KMS-11 (cell line): ENCODE results near the gene NRXN3.

Source experiments
- H2AFZ ChIP-seq: fragments of 200-600 bp; sonication (generic); 2 replicates; pipeline ENCODE4 v1.6.1; 2016; ENCODE audit warnings: antibody characterized with exemption, mixed run types, low read depth
- H3K27ac ChIP-seq: fragments of 200-600 bp; sonication (generic); 2 replicates; pipeline ENCODE4 v1.6.1; 2016; ENCODE audit warnings: mild to moderate bottlenecking, mixed run types
- H3K27me3 ChIP-seq: fragments of 200-600 bp; sonication (generic); 2 replicates; pipeline ENCODE4 v1.6.1; 2017; ENCODE audit warnings: mild to moderate bottlenecking, low read depth, mixed run types, moderate library complexity; ENCODE audit not compliant: insufficient read depth
- H3K36me3 ChIP-seq: fragments of 200-600 bp; sonication (generic); 2 replicates; pipeline ENCODE4 v1.6.1; 2017; ENCODE audit warnings: mild to moderate bottlenecking, mixed run types; ENCODE audit not compliant: insufficient read depth
- H3K4me1 ChIP-seq: fragments of 200-600 bp; sonication (generic); 2 replicates; pipeline ENCODE4 v1.6.1; 2016; ENCODE audit warnings: mild to moderate bottlenecking, low read depth, mixed run types; ENCODE audit not compliant: poor library complexity, severe bottlenecking
- H3K4me2 ChIP-seq: fragments of 200-600 bp; sonication (generic); 2 replicates; pipeline ENCODE4 v1.7.0; 2016; ENCODE audit warnings: mild to moderate bottlenecking, mixed run types
- H3K4me3 ChIP-seq: fragments of 200-600 bp; sonication (generic); IDR thresholded peaks from 2 replicates; pipeline ENCODE4 v1.6.1; 2017; ENCODE audit warnings: low read depth, low read length, mixed read lengths; ENCODE audit not compliant: insufficient read depth
- H3K79me2 ChIP-seq: fragments of 200-600 bp; sonication (generic); 2 replicates; pipeline ENCODE4 v1.6.1; 2016; ENCODE audit warnings: low read depth, mixed run types; ENCODE audit not compliant: insufficient read depth
- H3K9ac ChIP-seq: fragments of 200-600 bp; sonication (generic); 2 replicates; pipeline ENCODE4 v1.6.1; 2016; ENCODE audit warnings: mild to moderate bottlenecking, mixed run types
- H4K20me1 ChIP-seq: fragments of 200-600 bp; sonication (generic); 2 replicates; pipeline ENCODE4 v1.6.1; 2016; ENCODE audit warnings: mild to moderate bottlenecking, mixed run types; ENCODE audit not compliant: insufficient read depth
- TF ChIP-seq, protein P1 (sequence below): fragments of 200-600 bp; sonication (generic); conservative IDR thresholded peaks from 2 replicates; pipeline ENCODE4 v1.6.1; 2017; ENCODE audit warnings: low read depth, mild to moderate bottlenecking, antibody characterized with exemption, low read length, moderate library complexity, mixed read lengths

NRXN3 gene

GRCh38 chr14:79475887-79476532, 1305.8 kb downstream of the NRXN3 start:
- Histone ChIP-seq H3K36me3 (no peaks in the 10 kb centered on the region), H3K79me2 (no peaks in the 10 kb centered on the region), H3K27ac (no peak overlapping the region), H3K9ac (no peak overlapping the region), H3K4me3 (no peak overlapping the region), H3K4me2 (no peak overlapping the region), H3K4me1 (no peaks in the 10 kb centered on the region), H4K20me1 (no peaks in the 10 kb centered on the region), H2AFZ (no peak overlapping the region), H3K27me3 (no peaks in the 10 kb centered on the region)
- TF ChIP-seq, protein P1, sequence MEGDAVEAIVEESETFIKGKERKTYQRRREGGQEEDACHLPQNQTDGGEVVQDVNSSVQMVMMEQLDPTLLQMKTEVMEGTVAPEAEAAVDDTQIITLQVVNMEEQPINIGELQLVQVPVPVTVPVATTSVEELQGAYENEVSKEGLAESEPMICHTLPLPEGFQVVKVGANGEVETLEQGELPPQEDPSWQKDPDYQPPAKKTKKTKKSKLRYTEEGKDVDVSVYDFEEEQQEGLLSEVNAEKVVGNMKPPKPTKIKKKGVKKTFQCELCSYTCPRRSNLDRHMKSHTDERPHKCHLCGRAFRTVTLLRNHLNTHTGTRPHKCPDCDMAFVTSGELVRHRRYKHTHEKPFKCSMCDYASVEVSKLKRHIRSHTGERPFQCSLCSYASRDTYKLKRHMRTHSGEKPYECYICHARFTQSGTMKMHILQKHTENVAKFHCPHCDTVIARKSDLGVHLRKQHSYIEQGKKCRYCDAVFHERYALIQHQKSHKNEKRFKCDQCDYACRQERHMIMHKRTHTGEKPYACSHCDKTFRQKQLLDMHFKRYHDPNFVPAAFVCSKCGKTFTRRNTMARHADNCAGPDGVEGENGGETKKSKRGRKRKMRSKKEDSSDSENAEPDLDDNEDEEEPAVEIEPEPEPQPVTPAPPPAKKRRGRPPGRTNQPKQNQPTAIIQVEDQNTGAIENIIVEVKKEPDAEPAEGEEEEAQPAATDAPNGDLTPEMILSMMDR = no peak

DNA sequence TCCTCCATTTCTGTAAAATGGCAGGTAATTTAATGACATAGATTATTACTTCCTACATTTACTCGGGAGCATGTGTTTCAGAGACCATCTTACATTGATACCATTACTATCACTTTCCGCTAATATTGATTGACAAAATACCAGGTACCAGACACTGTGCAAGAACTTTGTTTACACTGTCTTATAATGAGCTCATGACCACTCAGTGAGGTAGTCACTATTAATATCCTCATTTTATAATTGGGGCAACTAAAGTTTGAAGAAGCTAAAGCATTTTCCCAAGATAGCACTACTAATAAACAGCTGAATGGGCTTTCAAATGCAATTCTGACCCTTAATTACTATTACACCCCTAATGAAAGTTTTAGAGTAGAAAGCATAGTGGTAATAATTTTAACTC, 1306.4 kb downstream of the NRXN3 start:
- no peaks in the 10 kb centered on the region for H3K4me1 ChIP-seq
- H3K79me2 ChIP-seq = no peaks in the 10 kb centered on the region
- no peak overlapping the region for H3K4me3 ChIP-seq
- no peaks in the 10 kb centered on the region for H4K20me1 ChIP-seq
- no peaks in the 10 kb centered on the region for H3K27me3 ChIP-seq
- H3K9ac ChIP-seq = no peak overlapping the region
- TF ChIP-seq, protein P1 = no peak
- H3K27ac ChIP-seq = no peak overlapping the region
- H2AFZ ChIP-seq = no peak overlapping the region
- no peak overlapping the region for H3K4me2 ChIP-seq
- H3K36me3 ChIP-seq = no peaks in the 10 kb centered on the region

DNA sequence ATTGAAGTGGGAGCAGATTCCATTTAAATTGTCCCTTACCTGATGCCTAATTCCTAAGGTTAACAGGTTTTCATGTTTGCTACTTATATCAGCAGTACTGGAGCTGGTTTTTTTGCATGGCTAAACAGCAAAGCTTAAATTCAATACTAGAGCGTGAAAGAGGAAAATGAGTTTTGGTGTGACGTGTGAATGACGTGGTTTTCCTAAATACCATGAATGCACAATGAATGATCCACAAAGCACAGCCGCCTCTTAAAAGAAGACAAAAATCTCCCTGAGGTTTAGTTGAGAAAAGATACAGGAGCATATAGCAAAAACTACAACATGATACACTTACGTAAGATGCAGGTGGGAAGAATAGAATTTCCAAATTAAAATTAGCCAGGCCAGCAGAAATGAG, 1310.0 kb downstream of the NRXN3 start:
- no peaks in the 10 kb centered on the region for H4K20me1 ChIP-seq
- no peaks in the 10 kb centered on the region for H3K36me3 ChIP-seq
- H2AFZ ChIP-seq = no peak overlapping the region
- no peaks in the 10 kb centered on the region for H3K4me1 ChIP-seq
- no peak overlapping the region for H3K4me2 ChIP-seq
- no peak overlapping the region for H3K27ac ChIP-seq
- H3K27me3 ChIP-seq = no peaks in the 10 kb centered on the region
- TF ChIP-seq, protein P1 = no peak
- no peak overlapping the region for H3K4me3 ChIP-seq
- H3K9ac ChIP-seq = no peak overlapping the region
- H3K79me2 ChIP-seq = no peaks in the 10 kb centered on the region

GRCh38 chr14:79482825-79483224, 1312.7 kb downstream of the NRXN3 start:
- TF ChIP-seq, protein P1 = no peak
- Histone ChIP-seq H2AFZ (no peak overlapping the region), H3K27ac (no peak overlapping the region), H4K20me1 (no peaks in the 10 kb centered on the region), H3K79me2 (no peaks in the 10 kb centered on the region), H3K4me2 (no peak overlapping the region), H3K36me3 (no peaks in the 10 kb centered on the region), H3K4me1 (no peaks in the 10 kb centered on the region), H3K27me3 (no peaks in the 10 kb centered on the region), H3K4me3 (no peak overlapping the region), H3K9ac (no peak overlapping the region)
